PC-9 (cell line): Measurements from ENCODE around the gene PTPN1.

ENCODE experiments used
- CTCF ChIP-seq: fragments of 200-600 bp; sonication (generic); conservative IDR thresholded peaks from 2 replicates; pipeline ENCODE4 v1.6.1; 2017; ENCODE audit warnings: mixed run types, antibody characterized with exemption, mild to moderate bottlenecking, moderate library complexity
- EZH2 ChIP-seq: fragments of 200-600 bp; sonication (generic); IDR thresholded peaks from 2 replicates; pipeline ENCODE4 v1.8.0; 2017; ENCODE audit warnings: antibody characterized with exemption, low read depth

GRCh38 chr20:50523552-50524167, 13.5 kb downstream of the PTPN1 start:
- no peak for TF ChIP-seq CTCF
- TF ChIP-seq EZH2, result no peak
